Brain microvascular endothelial cell (primary cell): ENCODE data around the gene NRG2.

Source experiments
- DNase-seq: peaks from one replicate; pipeline ENCODE4 v3.0.0-alpha.2; 2020
- H3K27ac ChIP-seq: fragments of 250-450 bp; sonication (Bioruptor Pico); 2 replicates; pipeline ENCODE4 v1.5.1; 2020; ENCODE audit warnings: mild to moderate bottlenecking, moderate library complexity
- H3K27me3 ChIP-seq: fragments of 250-450 bp; sonication (Bioruptor Pico); replicated peaks from 2 replicates; pipeline ENCODE4 v1.5.1; 2020; ENCODE audit warnings: mild to moderate bottlenecking
- H3K36me3 ChIP-seq: fragments of 250-450 bp; sonication (Bioruptor Pico); replicated peaks from 2 replicates; pipeline ENCODE4 v1.5.1; 2020; ENCODE audit warnings: mild to moderate bottlenecking
- H3K4me3 ChIP-seq: 2 replicates; pipeline ENCODE4 v1.5.1; 2011; ENCODE audit warnings: low read depth, mild to moderate bottlenecking, control low read depth, low read length, moderate library complexity
- in situ Hi-C: cut with HindIII; loops from 2 replicates; pipeline ENCODE4 v1.10.0; 2017; ENCODE audit warnings: low sequenced_read_pairs, low pct_ligation_motif_present
- TF ChIP-seq, protein P1 (sequence below): IDR thresholded peaks from 2 replicates; pipeline ENCODE4 v1.5.1; 2011; ENCODE audit warnings: low read depth, mild to moderate bottlenecking, moderate library complexity, low read length, control low read depth, inconsistent platforms; ENCODE audit errors: missing control alignments

The NRG2 gene

DNA sequence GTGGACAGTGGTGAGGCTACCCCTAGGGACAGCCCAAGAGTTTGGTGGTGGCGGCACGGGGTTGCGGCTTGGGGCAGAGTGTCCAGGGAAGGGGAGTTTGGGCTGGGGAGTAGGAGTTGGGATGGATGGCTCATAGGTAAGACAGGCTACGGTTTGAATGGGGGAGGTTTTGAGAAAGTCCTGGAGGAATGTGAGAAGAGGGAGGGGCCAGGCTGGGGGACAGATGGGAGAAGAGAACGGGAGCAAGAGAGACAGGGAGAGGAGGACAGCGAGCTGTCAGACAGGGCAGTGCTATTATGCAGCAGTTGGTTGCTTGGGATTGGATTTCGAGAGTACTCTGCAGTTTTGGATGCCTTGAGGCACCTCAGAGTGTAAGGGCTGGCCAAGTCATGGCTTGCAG, 223.0 kb downstream of the NRG2 start:
- no peaks in the 10 kb centered on the region for H3K27me3 ChIP-seq
- no peak overlapping the region for H3K27ac ChIP-seq
- TF ChIP-seq, protein P1, sequence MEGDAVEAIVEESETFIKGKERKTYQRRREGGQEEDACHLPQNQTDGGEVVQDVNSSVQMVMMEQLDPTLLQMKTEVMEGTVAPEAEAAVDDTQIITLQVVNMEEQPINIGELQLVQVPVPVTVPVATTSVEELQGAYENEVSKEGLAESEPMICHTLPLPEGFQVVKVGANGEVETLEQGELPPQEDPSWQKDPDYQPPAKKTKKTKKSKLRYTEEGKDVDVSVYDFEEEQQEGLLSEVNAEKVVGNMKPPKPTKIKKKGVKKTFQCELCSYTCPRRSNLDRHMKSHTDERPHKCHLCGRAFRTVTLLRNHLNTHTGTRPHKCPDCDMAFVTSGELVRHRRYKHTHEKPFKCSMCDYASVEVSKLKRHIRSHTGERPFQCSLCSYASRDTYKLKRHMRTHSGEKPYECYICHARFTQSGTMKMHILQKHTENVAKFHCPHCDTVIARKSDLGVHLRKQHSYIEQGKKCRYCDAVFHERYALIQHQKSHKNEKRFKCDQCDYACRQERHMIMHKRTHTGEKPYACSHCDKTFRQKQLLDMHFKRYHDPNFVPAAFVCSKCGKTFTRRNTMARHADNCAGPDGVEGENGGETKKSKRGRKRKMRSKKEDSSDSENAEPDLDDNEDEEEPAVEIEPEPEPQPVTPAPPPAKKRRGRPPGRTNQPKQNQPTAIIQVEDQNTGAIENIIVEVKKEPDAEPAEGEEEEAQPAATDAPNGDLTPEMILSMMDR, result no peak
- no peak for DNase-seq
- no peaks in the 10 kb centered on the region for H3K36me3 ChIP-seq
- H3K4me3 ChIP-seq, result no peak overlapping the region
- in situ Hi-C loops, result no loop called here

DNA sequence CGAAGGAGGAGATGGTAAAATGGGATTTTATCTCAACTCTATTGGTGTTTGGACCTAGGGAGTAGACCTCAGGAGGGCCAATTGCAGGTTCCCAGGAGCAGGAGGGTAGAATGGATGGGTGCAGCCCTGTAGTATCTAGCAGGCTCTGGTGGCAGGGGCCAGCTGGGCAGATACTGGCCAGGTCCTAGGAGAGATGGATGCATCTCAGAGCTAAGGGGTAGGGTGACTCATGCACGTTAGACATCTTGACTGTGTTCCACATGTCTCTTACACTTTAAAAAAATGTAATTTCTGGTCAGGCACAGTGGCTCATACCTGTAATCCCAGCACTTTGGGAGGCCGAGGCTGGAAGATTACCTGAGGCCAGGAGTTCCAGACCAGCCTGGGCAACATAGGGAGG, 225.1 kb downstream of the NRG2 start:
- no peak for DNase-seq
- in situ Hi-C loops, result no loop called here
- no peak overlapping the region for H3K27ac ChIP-seq
- no peaks in the 10 kb centered on the region for H3K27me3 ChIP-seq
- H3K36me3 ChIP-seq, result no peaks in the 10 kb centered on the region
- H3K4me3 ChIP-seq, result no peak overlapping the region
- TF ChIP-seq, protein P1, result no peak

DNA sequence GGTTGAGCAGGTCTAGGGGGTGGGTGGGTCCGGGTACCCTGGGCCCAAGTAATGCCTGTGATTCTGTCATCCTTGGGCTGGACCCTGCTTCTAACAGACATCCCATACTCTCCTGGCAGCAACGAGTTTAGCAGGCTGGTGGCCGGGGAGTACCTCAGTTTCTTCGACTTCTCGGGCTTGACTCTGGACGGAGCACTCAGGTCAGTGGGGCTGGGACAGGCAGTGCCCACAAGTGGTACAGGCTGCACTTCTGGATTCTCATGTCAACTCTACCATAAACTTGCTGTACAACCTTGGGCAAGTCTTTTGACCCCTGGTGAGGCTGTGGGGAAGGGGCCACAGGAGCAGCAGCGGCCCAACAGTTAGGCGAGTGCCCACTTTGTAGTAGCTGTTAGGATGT, 225.7 kb downstream of the NRG2 start:
- no peak overlapping the region for H3K27ac ChIP-seq
- H3K27me3 ChIP-seq, result no peaks in the 10 kb centered on the region
- in situ Hi-C loops, result no loop called here
- no peaks in the 10 kb centered on the region for H3K36me3 ChIP-seq
- no peak overlapping the region for H3K4me3 ChIP-seq
- TF ChIP-seq, protein P1, result no peak
- DNase-seq, result no peak

DNA sequence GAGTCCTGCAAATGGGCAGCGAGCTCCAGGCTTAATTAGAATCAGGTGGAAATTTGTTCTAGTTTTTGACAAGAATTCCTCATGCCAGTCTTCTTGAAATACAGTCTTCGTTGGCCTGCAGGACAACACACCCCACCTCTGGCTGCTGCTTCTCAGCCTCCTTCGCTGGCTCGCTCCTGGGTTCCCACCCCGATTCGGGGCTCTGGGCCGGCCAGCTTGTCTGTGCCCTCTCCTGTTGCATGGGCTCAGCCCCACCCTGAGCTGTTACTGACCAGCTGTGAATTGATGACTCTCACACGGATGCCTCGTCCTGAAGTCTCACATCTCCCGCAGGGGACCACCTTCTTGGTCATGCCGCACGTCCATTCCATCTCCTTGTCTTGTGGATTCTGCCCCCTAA, 226.5 kb downstream of the NRG2 start:
- Histone ChIP-seq H3K4me3 (no peak overlapping the region), H3K27ac (no peak overlapping the region), H3K36me3 (no peaks in the 10 kb centered on the region), H3K27me3 (no peaks in the 10 kb centered on the region)
- in situ Hi-C loops, result no loop called here
- TF ChIP-seq, protein P1, result no peak
- DNase-seq, result no peak

DNA sequence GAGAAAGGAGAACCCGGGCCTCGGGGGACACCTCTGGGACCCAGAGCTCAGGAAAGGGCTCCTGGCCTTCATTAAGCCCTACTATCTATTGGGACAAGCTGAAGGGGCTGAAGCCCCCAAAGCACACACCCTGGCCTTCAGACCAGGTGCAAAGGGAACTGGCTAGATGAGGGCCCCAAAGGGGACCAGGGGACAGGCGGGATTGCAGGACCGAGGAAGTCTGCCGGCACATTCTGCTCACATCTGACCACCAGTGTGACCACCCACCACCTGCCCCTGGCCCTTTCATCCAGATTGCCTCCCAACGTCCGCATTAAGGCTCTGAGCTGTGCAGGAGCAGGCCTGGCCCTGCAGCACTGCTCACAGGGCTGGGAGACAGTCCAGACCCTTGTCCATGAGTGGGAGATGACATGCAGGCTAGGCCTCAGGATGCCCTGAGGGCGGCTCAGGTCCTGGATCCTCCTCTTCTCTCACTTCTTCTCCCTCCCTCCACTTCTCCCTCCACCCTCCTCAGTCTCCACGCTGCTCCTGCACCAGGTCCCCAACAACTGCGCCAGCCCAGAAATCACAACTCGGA, 228.3 kb downstream of the NRG2 start:
- in situ Hi-C loops, result no loop called here
- H3K36me3 ChIP-seq, result no peaks in the 10 kb centered on the region
- H3K4me3 ChIP-seq, result no peak overlapping the region
- no peak for DNase-seq
- TF ChIP-seq, protein P1, result no peak
- no peaks in the 10 kb centered on the region for H3K27me3 ChIP-seq
- H3K27ac ChIP-seq, result no peak overlapping the region

DNA sequence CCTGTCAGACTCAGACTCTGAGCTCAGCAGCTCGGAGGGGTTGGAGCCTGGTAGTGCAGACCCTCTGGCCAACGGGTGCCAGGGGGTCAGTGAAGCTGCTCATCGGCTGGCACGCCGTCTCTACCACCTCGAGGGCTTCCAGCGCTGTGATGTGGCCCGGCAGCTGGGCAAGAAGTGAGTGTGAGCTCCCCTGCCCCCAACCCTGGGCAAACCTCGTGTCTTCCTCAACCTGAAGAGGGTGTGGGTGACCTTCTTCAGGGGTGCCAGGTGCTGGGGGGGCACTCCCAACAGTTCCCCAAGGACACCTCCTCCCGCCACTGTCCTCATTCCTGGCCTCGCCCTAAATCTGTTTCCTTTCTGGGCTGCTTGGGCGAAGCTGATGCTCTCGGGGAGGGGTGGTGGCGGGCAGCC, 228.9 kb downstream of the NRG2 start:
- Histone ChIP-seq H3K27ac (no peak overlapping the region), H3K4me3 (no peak overlapping the region), H3K36me3 (no peaks in the 10 kb centered on the region), H3K27me3 (no peaks in the 10 kb centered on the region)
- no peak for DNase-seq
- in situ Hi-C loops, result no loop called here
- TF ChIP-seq, protein P1, result no peak
